GM12873 (cell line): ENCODE results near the gene LTA.

Experiments
- TF ChIP-seq, protein P1 (sequence below): IDR thresholded peaks from 2 replicates; pipeline ENCODE4 v1.5.1; 2012; ENCODE audit warnings: low read depth, mild to moderate bottlenecking, moderate library complexity, low read length, control low read depth; ENCODE audit not compliant: insufficient read depth; ENCODE audit errors: missing control alignments

The LTA gene

DNA sequence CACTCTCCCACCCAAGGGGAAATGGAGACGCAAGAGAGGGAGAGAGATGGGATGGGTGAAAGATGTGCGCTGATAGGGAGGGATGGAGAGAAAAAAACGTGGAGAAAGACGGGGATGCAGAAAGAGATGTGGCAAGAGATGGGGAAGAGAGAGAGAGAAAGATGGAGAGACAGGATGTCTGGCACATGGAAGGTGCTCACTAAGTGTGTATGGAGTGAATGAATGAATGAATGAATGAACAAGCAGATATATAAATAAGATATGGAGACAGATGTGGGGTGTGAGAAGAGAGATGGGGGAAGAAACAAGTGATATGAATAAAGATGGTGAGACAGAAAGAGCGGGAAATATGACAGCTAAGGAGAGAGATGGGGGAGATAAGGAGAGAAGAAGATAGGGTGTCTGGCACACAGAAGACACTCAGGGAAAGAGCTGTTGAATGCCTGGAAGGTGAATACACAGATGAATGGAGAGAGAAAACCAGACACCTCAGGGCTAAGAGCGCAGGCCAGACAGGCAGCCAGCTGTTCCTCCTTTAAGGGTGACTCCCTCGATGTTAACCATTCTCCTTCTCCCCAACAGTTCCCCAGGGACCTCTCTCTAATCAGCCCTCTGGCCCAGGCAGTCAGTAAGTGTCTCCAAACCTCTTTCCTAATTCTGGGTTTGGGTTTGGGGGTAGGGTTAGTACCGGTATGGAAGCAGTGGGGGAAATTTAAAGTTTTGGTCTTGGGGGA, 4.0 kb downstream of the LTA start:
- TF ChIP-seq, protein P1, sequence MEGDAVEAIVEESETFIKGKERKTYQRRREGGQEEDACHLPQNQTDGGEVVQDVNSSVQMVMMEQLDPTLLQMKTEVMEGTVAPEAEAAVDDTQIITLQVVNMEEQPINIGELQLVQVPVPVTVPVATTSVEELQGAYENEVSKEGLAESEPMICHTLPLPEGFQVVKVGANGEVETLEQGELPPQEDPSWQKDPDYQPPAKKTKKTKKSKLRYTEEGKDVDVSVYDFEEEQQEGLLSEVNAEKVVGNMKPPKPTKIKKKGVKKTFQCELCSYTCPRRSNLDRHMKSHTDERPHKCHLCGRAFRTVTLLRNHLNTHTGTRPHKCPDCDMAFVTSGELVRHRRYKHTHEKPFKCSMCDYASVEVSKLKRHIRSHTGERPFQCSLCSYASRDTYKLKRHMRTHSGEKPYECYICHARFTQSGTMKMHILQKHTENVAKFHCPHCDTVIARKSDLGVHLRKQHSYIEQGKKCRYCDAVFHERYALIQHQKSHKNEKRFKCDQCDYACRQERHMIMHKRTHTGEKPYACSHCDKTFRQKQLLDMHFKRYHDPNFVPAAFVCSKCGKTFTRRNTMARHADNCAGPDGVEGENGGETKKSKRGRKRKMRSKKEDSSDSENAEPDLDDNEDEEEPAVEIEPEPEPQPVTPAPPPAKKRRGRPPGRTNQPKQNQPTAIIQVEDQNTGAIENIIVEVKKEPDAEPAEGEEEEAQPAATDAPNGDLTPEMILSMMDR: no peak

DNA sequence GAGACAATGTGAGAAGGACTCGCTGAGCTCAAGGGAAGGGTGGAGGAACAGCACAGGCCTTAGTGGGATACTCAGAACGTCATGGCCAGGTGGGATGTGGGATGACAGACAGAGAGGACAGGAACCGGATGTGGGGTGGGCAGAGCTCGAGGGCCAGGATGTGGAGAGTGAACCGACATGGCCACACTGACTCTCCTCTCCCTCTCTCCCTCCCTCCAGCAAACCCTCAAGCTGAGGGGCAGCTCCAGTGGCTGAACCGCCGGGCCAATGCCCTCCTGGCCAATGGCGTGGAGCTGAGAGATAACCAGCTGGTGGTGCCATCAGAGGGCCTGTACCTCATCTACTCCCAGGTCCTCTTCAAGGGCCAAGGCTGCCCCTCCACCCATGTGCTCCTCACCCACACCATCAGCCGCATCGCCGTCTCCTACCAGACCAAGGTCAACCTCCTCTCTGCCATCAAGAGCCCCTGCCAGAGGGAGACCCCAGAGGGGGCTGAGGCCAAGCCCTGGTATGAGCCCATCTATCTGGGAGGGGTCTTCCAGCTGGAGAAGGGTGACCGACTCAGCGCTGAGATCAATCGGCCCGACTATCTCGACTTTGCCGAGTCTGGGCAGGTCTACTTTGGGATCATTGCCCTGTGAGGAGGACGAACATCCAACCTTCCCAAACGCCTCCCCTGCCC, 4.9 kb downstream of the LTA start:
- TF ChIP-seq, protein P1: no peak

DNA sequence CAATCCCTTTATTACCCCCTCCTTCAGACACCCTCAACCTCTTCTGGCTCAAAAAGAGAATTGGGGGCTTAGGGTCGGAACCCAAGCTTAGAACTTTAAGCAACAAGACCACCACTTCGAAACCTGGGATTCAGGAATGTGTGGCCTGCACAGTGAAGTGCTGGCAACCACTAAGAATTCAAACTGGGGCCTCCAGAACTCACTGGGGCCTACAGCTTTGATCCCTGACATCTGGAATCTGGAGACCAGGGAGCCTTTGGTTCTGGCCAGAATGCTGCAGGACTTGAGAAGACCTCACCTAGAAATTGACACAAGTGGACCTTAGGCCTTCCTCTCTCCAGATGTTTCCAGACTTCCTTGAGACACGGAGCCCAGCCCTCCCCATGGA, 5.5 kb downstream of the LTA start:
- TF ChIP-seq, protein P1: no peak

DNA sequence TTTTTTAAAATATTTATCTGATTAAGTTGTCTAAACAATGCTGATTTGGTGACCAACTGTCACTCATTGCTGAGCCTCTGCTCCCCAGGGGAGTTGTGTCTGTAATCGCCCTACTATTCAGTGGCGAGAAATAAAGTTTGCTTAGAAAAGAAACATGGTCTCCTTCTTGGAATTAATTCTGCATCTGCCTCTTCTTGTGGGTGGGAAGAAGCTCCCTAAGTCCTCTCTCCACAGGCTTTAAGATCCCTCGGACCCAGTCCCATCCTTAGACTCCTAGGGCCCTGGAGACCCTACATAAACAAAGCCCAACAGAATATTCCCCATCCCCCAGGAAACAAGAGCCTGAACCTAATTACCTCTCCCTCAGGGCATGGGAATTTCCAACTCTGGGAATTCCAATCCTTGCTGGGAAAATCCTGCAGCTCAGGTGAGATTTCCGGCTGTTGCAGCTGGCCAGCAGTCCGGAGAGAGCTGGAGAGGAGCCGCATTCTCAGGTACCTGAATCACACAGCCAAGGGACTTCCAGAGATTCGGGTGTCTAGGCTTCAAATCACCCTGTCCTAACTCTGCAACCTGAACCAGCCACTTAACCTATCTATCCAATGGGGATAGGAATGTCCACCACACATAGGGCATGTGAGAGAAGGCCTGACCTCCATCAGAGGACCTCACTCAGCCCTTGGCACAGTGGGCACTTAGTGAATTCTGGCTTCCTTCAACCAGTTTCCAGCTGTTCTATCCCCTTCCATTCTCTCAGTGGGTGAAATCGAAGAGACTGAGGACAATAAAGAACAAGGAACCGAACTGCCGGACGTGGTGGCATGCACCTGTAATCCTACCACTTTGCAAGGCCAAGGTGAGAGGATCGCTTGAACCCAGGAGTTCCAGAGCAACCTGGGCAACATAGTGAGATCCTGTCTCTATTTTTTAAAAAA, 6.4 kb downstream of the LTA start:
- TF ChIP-seq, protein P1: no peak

DNA sequence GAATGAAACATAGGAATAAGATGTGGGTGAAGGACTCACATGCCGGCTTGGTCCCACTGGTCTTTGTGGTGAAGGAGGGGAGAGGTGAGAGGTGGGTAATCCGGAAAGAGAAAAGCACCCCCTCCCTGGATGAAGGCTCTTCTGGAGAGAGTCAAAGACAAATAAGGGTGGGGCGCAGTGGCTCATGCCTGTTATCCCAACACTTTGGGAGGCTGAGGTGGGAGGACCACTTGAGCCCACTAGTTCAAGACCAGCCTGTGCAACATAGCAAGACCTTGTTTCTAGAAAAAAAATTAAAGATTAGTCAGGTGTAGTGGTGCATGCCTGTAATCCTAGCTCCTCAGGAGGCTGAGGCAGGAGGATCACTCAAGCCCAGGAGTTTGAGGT, 7.0 kb downstream of the LTA start:
- TF ChIP-seq, protein P1: no peak

DNA sequence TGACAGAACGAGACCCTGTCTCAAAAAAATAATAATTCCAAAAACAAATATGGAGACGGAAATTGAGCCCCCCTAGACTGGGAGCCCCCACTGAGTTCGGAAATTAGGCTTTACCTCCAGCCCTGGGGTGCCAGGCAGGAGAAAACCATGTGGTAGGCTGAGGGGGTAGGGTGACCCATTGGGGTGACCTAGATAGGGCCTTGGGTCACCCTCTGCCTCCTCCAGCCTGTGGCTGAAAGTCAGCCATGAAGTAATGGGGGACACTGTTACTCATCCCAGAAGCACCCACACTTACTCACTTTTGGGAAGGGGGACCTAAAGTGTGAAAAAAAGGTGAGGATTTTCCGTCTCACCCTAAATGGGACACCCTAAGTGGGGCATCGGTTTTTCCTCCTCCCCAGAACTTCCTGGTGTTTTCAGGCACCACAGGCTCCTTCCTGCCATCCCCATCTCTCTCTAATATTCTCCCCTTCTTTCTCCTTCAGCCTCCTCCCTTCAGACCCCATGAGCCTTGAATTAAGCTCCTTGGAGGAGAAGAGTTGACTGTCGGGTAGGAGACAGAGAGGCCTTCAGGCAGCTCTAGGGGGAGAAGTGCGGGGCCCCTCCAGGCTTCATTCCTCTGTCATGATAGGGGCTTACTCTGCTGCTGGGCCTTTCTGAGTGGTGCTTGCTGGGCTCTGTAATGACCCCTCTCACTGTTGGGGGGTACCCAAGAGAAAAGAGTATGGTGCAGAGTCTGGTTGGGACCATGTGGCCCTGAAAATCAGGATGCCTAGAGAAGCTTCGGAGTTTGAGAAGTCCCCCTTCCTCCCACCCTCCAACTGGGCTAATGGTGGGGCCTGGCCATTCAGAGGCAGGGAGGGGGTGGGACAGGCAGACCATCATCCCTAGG, 7.7 kb downstream of the LTA start:
- TF ChIP-seq, protein P1: no peak

DNA sequence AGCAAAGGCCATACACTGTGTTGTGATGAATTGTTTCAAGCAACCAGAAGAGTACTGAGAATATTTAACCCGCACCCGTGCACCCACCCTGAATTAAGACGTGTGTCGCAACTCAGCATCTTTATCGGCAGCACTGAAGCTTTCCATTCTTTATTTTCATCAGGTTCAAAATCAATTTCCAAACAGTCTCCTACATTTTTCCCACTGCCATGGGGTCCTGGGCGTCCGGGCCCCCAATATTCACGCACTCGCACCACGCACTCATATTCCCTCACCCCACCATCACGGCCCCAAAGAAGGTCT, 8.3 kb downstream of the LTA start:
- TF ChIP-seq, protein P1: no peak
